Measurements from ENCODE around the gene BMP6. TPM values are rescaled to one million over a fixed set of nuclear protein-coding genes. Genes with fewer than 3 reads are reported as not detected.
A peak's percentile ranks its signal among the peaks of the same experiment; 100 is the strongest.

BMP6 gene
- total RNA-seq, 1 experiment from 2014 or later: 1.6 TPM

GRCh38 chr6:7719364-7719850 is 6.5 kb upstream of the BMP6 start (continued):
- TF ChIP-seq CTCF (IDR thresholded peaks at IDR 0.05 in 2 of 3, conservative IDR thresholded peaks at IDR 0.05 in 1 of 3; ENCODE audit: borderline replicate concordance in 1 of 3, insufficient read depth in 1 of 3, low read depth in 2 of 3, low read length in 2 of 3): no peak

GRCh38 chr6:7720346-7720745 is 5.6 kb upstream of the BMP6 start:
- Histone ChIP-seq H3K4me3 (replicated peaks in 1 of 2; ENCODE audit: low read depth in 1 of 2, low read length in 2 of 2) (no peak overlapping the region), H2AFZ (ENCODE audit: low read depth, low read length, poor library complexity, severe bottlenecking) (no peak overlapping the region), H3K4me1 (ENCODE audit: control insufficient read depth in 1 of 2, insufficient read depth in 2 of 2, low read length in 2 of 2) (peaks cover 5 to 13% of the 10 kb centered on the region in 2 experiments), H3K9me3 (ENCODE audit: control insufficient read depth in 1 of 2, insufficient read depth in 1 of 2, low read depth in 1 of 2, low read length in 2 of 2) (no peaks in the 10 kb centered on the region), H4K20me1 (ENCODE audit: insufficient read depth) (no peaks in the 10 kb centered on the region), H3K79me2 (ENCODE audit: insufficient read depth, low read length) (no peaks in the 10 kb centered on the region), H3K9me2 (ENCODE audit: insufficient read depth) (no peaks in the 10 kb centered on the region), H3K9ac (ENCODE audit: low read length) (no peak overlapping the region), H3K27me3 (ENCODE audit: insufficient read depth, low read length) (no peaks in the 10 kb centered on the region), H3K36me3 (ENCODE audit: control insufficient read depth in 1 of 2, insufficient read depth in 2 of 2, low read length in 2 of 2) (no peaks in the 10 kb centered on the region), H3K27ac (ENCODE audit: low read depth, low read length) (no peak overlapping the region), H3K4me2 (ENCODE audit: low read length) (no peak overlapping the region)
- intact Hi-C loops (cut with micrococcal nuclease): loop anchor here (5.0 to 10.0 kb wide), 2 partner anchors 194 to 497 kb away; partner anchors contain the start of gene TXNDC5
- ChIA-PET RAD21 (ENCODE audit: low non-redundant PET in 1 of 2, low total read pairs in 2 of 2, uncharacterized antibody in 2 of 2, unreplicated experiment in 2 of 2) (no interaction called here), POLR2A (no interaction called here), CTCF (no interaction called here)
- no peak for DNase-seq (ENCODE audit: low read depth, low spot score)
- BruUV-seq (replicated peaks): no TSS peak
- no peak for TF ChIP-seq ZFX (IDR thresholded peaks at IDR 0.05)
- ATAC-seq: no peak

DNA sequence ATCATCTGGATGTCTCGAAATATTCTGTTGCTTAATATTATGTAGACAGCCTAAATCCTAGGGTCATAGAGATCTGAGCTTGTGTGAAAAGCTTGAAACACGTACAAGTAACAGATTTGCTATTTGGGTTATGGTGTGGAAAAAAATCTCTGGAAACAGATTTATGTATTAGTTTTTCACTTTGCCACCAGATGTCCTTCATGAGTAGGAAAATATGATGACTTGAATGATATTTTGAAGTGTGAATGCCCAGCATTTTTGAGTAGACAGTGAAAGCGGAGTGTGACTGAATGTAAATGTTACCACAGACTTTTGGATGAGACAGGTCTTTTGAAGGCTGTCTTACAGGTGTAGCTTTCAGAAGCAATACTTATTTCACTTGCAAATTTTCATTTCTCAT is 4.2 kb upstream of the BMP6 start:
- no peak overlapping the region for H3K4me2 ChIP-seq (ENCODE audit: low read length)
- intact Hi-C loops (cut with micrococcal nuclease): loop anchor here (2.0 to 10.0 kb wide), 3 partner anchors 193 to 496 kb away; partner anchors contain the start of gene TXNDC5

More for the DNA sequence above, 4.2 kb upstream of the BMP6 start:
- H3K9me3 ChIP-seq (ENCODE audit: control insufficient read depth in 1 of 2, insufficient read depth in 1 of 2, low read depth in 1 of 2, low read length in 2 of 2): no peaks in the 10 kb centered on the region
- ChIA-PET CTCF (interaction anchor here (0.7 to 2.4 kb wide), 7 partner anchors 50 to 287 kb away, joined by 3 to 16 read pairs (median 6); no protein-coding TSS in a partner anchor), POLR2A (no interaction called here), RAD21 (ENCODE audit: low non-redundant PET in 1 of 2, low total read pairs in 2 of 2, uncharacterized antibody in 2 of 2, unreplicated experiment in 2 of 2) (interaction anchor here in 1 of 2 experiments (1.9 kb wide), 2 partner anchors 285 to 337 kb away, joined by 8 read pairs; no protein-coding TSS in a partner anchor)
- peak overlapping the region; percentile 94 for H2AFZ ChIP-seq (ENCODE audit: low read depth, low read length, poor library complexity, severe bottlenecking)
- no peak overlapping the region for H3K4me3 ChIP-seq (replicated peaks in 1 of 2; ENCODE audit: low read depth in 1 of 2, low read length in 2 of 2)
- H3K9me2 ChIP-seq (ENCODE audit: insufficient read depth): no peaks in the 10 kb centered on the region
- H3K36me3 ChIP-seq (ENCODE audit: control insufficient read depth in 1 of 2, insufficient read depth in 2 of 2, low read length in 2 of 2): no peaks in the 10 kb centered on the region
- no peaks in the 10 kb centered on the region for H3K79me2 ChIP-seq (ENCODE audit: insufficient read depth, low read length)
- H3K9ac ChIP-seq (ENCODE audit: low read length): no peak overlapping the region
- peaks cover 8 to 23% of the 10 kb centered on the region in 2 experiments for H3K4me1 ChIP-seq (ENCODE audit: control insufficient read depth in 1 of 2, insufficient read depth in 2 of 2, low read length in 2 of 2)
- H4K20me1 ChIP-seq (ENCODE audit: insufficient read depth): no peaks in the 10 kb centered on the region
- DNase-seq (ENCODE audit: low read depth, low spot score): peak; percentile 31
- no peak for TF ChIP-seq SIN3A (IDR thresholded peaks at IDR 0.05; ENCODE audit: low read depth)
- peak; percentile 16 to 65 (median 47); a peak in 3 of 6 replicates for TF ChIP-seq CTCF (IDR thresholded peaks at IDR 0.05 in 2 of 3, conservative IDR thresholded peaks at IDR 0.05 in 1 of 3; ENCODE audit: borderline replicate concordance in 1 of 3, insufficient read depth in 1 of 3, low read depth in 2 of 3, low read length in 2 of 3)
- peak; percentile 75 for TF ChIP-seq RAD21 (IDR thresholded peaks at IDR 0.05; ENCODE audit: low read depth)
- no peaks in the 10 kb centered on the region for H3K27me3 ChIP-seq (ENCODE audit: insufficient read depth, low read length)
- H3K27ac ChIP-seq (ENCODE audit: low read depth, low read length): no peak overlapping the region
- no peak for ATAC-seq
- BruUV-seq (replicated peaks): no TSS peak

Measured in HCT116 (cell line).